ENCODE measurements around the gene CHMP1B.

DNA sequence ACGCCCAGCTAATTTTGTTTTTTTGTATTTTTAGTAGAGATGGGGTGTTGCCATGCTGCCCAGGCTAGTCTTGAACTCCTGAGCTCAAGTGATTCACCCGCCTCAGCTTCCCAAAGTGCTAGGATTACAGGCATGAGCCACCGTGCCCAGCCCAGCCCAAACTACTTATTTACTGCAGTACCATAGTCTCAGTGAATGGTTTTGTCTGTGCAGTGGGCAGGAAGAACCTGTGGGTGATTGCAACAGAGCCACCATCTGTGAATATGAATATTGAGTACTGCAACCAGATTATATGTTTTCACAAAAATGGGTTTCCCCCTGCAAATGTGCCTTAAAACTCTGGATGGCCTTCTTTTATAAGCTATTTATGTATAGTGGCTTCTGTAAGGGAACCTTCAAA lies 47.9 kb downstream of the CHMP1B start:
- TF ChIP-seq, protein P1, sequence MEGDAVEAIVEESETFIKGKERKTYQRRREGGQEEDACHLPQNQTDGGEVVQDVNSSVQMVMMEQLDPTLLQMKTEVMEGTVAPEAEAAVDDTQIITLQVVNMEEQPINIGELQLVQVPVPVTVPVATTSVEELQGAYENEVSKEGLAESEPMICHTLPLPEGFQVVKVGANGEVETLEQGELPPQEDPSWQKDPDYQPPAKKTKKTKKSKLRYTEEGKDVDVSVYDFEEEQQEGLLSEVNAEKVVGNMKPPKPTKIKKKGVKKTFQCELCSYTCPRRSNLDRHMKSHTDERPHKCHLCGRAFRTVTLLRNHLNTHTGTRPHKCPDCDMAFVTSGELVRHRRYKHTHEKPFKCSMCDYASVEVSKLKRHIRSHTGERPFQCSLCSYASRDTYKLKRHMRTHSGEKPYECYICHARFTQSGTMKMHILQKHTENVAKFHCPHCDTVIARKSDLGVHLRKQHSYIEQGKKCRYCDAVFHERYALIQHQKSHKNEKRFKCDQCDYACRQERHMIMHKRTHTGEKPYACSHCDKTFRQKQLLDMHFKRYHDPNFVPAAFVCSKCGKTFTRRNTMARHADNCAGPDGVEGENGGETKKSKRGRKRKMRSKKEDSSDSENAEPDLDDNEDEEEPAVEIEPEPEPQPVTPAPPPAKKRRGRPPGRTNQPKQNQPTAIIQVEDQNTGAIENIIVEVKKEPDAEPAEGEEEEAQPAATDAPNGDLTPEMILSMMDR (IDR thresholded peaks at IDR 0.05) = no peak
- TF ChIP-seq POLR2A (IDR thresholded peaks at IDR 0.05) = no peak

Measured in testis (tissue), 2 donors.